ENCODE results near the gene NEK6. TPM values are rescaled to one million over a fixed set of nuclear protein-coding genes. Genes with fewer than 3 reads are reported as not detected.

NEK6 gene
- polyA plus RNA-seq, 2 of the 4 experiments (the other 2 are of a cell fraction): 26.1 to 33.7 TPM

GRCh38 chr9:124313940-124314339 is 56.2 kb downstream of the NEK6 start (continued):
- TF ChIP-seq E2F6 (IDR thresholded peaks at IDR 0.05; ENCODE audit: borderline replicate concordance, low read depth) (no peak), REST (IDR thresholded peaks at IDR 0.05) (no peak)

GRCh38 chr9:124315882-124316281 is 58.1 kb downstream of the NEK6 start:
- Histone ChIP-seq H3K4me1 (peaks cover 7% of the 10 kb centered on the region; the same call in 2 of the 3 replicates), H3K27ac (no peak overlapping the region), H3K4me2 (no peak overlapping the region), H3K4me3 (no peak overlapping the region), H3K9me3 (0 out of 3 replicates have a peak, but pooled peaks cover 2% of the 10 kb centered on the region)
- WGBS (ENCODE audit: missing lambda C conversion rate): 95% methylated on average over 16 of the region's 16 CpGs
- DNase-seq (ENCODE audit: low read depth in 1 of 2, low spot score in 1 of 2): no peak
- TF ChIP-seq HOXB13 (CRISPR knock-in tag; IDR thresholded peaks at IDR 0.05; ENCODE audit: low read depth) (no peak), ELK1 (IDR thresholded peaks at IDR 0.05; ENCODE audit: low read depth, low read length) (no peak), CHD4 (IDR thresholded peaks at IDR 0.05; ENCODE audit: borderline replicate concordance) (no peak), CBX2 (IDR thresholded peaks at IDR 0.05; ENCODE audit: borderline replicate concordance, low read depth) (no peak), CBX8 (IDR thresholded peaks at IDR 0.05) (no peak), FOSB (CRISPR knock-in tag; IDR thresholded peaks at IDR 0.05) (no peak), RNF2 (IDR thresholded peaks at IDR 0.05; ENCODE audit: borderline replicate concordance, low read depth) (no peak), ZC3H11A (IDR thresholded peaks at IDR 0.05) (no peak), FOSL2 (IDR thresholded peaks at IDR 0.05) (no peak), FOSL2 (CRISPR knock-in tag; IDR thresholded peaks at IDR 0.05) (no peak), RARB (CRISPR knock-in tag; IDR thresholded peaks at IDR 0.05) (no peak), EP300 (IDR thresholded peaks at IDR 0.05) (no peak), BHLHE40 (IDR thresholded peaks at IDR 0.05; ENCODE audit: low read depth, low read length) (no peak), PHF8 (IDR thresholded peaks at IDR 0.05; ENCODE audit: borderline replicate concordance, low read depth) (no peak), ZSCAN20 (CRISPR knock-in tag; IDR thresholded peaks at IDR 0.05) (no peak), SMC3 (IDR thresholded peaks at IDR 0.05) (no peak), USF2 (IDR thresholded peaks at IDR 0.05) (no peak), GATA3 (IDR thresholded peaks at IDR 0.05; ENCODE audit: borderline replicate concordance) (no peak)
- FAIRE-seq: no peak
- CTCF ChIA-PET: interaction anchor here (0.6 to 1.1 kb wide), 5 partner anchors 14 to 1860 kb away, joined by 3 to 6 read pairs (median 3); no protein-coding TSS in a partner anchor
- POLR2A ChIA-PET: no interaction called here
- ATAC-seq: no peak
